Heart left ventricle (tissue), 13 donors: ENCODE results near the gene HTRA1.

ENCODE experiments used
- POLR2A ChIP-seq, 2 donors: fragments of 450-650 bp; IDR thresholded peaks; one replicate each; pipeline ENCODE4 v1.6.1; 2017; ENCODE audit warnings: antibody characterized with exemption in 2 of 2, mild to moderate bottlenecking in 2 of 2, moderate library complexity in 2 of 2
- TF ChIP-seq, protein P1 (sequence below), 12 donors: fragments of 200-600 bp; sonication (generic) in 4 of 12; IDR thresholded peaks; one replicate each; pipeline versions ENCODE4 v1.5.0 to v1.8.0; 2018 to 2022; ENCODE audit warnings: antibody characterized with exemption in 12 of 12, mild to moderate bottlenecking in 5 of 12
- donor health status: ischemic (EF 13 %, LVEDD 7.1; RV severe dilation, severe dysfunction).
- donor health status: DM: no; HTN: yes; CAD: no.
- donor health status: DM: no; HTN: no; CAD: no.
- donor health status: ischemic (EF 25% LVEDD 6.9; RV normal size, moderate dysfunction).
- donor health status: ischemic (EF 25% LVEDD 5.7; RV mildly dilated, moderate dysfunction).
- donor health status: ischemic (EF 35%, LVEDD 5.7; RV mildly dilated, moderate dysfunction).
- donor health status: nonischemic (EF 11% LVEDD 7.7; RV severe dilation, severe dysfunction).
- donor health status: DM: yes; HTN: yes; CAD: no.
- donor health status: PGD.
- donor health status: ischemic (EF 29% LVEDD 5.4; RV normal size, mild dysfunction).
- donor health status: nonischemic (EF 23%, LVEDD 6.1; RV moderate dilation, normal function).

DNA sequence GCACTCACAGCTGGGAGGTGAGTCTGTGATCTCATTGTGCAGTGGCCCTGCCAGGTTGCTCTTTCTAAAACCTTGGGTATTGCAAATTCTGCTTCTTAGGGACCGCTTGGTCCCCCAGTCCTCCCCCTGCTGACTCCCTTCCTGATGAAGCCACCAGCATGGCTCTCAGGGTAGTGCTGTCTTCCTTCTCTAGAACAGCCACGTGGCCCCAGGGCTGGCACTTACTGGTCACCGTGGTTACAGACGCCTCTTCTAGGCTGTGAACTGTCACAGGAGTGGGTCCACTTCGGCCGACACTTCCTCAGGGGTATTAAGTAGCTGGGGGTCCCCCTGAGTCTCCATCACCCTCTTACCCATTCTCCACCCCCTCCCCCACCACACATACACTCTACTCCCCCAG, 2.7 kb upstream of the HTRA1 start:
- TF ChIP-seq, protein P1, sequence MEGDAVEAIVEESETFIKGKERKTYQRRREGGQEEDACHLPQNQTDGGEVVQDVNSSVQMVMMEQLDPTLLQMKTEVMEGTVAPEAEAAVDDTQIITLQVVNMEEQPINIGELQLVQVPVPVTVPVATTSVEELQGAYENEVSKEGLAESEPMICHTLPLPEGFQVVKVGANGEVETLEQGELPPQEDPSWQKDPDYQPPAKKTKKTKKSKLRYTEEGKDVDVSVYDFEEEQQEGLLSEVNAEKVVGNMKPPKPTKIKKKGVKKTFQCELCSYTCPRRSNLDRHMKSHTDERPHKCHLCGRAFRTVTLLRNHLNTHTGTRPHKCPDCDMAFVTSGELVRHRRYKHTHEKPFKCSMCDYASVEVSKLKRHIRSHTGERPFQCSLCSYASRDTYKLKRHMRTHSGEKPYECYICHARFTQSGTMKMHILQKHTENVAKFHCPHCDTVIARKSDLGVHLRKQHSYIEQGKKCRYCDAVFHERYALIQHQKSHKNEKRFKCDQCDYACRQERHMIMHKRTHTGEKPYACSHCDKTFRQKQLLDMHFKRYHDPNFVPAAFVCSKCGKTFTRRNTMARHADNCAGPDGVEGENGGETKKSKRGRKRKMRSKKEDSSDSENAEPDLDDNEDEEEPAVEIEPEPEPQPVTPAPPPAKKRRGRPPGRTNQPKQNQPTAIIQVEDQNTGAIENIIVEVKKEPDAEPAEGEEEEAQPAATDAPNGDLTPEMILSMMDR (IDR thresholded peaks at IDR 0.05), result no peak
- TF ChIP-seq POLR2A (IDR thresholded peaks at IDR 0.05), result no peak
